ENCODE data around the gene MGMT. TPM values are rescaled to one million over a fixed set of nuclear protein-coding genes. Genes with fewer than 3 reads are reported as not detected.

MGMT gene
- total and polyA plus RNA-seq, 9 donors, result 4.5 to 53.3 (median 25.4) TPM

DNA sequence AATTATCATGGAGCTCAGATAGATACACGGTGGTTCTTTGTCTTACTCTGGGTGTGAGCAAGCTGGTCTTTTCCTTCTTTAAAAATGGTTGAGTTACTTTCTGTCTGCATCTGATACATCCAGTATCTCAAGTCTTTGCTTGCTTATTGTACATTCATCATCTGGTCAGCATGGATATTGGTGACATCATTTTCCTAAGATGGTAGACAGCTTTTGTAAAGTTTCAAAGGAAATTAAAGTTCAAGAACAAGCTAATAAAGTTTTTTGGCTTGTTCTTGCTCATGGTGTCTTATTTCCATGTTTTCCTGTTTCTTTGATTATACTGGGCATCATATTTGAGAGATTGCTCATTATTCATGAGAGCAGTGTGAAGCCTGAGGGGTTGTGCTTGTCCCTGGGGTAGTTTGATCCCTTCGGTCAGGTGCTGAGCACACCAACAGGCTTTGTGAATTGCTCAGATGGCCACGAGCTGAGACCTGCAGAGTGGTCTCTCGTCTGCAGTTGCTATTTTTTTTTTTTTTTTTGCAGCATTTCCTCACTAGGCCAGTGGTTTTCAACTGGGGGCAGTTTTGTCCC lies 38.5 kb downstream of the MGMT start:
- DNase-seq, result no peak
- TF ChIP-seq POLR2A (IDR thresholded peaks at IDR 0.05), result no peak
- no peak for TF ChIP-seq EP300 (IDR thresholded peaks at IDR 0.05)
- TF ChIP-seq, protein P1, sequence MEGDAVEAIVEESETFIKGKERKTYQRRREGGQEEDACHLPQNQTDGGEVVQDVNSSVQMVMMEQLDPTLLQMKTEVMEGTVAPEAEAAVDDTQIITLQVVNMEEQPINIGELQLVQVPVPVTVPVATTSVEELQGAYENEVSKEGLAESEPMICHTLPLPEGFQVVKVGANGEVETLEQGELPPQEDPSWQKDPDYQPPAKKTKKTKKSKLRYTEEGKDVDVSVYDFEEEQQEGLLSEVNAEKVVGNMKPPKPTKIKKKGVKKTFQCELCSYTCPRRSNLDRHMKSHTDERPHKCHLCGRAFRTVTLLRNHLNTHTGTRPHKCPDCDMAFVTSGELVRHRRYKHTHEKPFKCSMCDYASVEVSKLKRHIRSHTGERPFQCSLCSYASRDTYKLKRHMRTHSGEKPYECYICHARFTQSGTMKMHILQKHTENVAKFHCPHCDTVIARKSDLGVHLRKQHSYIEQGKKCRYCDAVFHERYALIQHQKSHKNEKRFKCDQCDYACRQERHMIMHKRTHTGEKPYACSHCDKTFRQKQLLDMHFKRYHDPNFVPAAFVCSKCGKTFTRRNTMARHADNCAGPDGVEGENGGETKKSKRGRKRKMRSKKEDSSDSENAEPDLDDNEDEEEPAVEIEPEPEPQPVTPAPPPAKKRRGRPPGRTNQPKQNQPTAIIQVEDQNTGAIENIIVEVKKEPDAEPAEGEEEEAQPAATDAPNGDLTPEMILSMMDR (IDR thresholded peaks at IDR 0.05), result no peak
- H3K9me3 ChIP-seq, result no peaks in the 10 kb centered on the region
- H3K4me3 ChIP-seq, result no peak overlapping the region
- peaks cover 2% of the 10 kb centered on the region for H3K4me1 ChIP-seq (ENCODE audit: insufficient read depth)
- no peak overlapping the region for H3K27ac ChIP-seq
- H3K36me3 ChIP-seq, result no peaks in the 10 kb centered on the region
- intact Hi-C loops (cut with DNase I), result no loop called here
- H3K27me3 ChIP-seq, result no peaks in the 10 kb centered on the region
- WGBS, 3 donors, result 60 to 71% (median 70%) methylated on average over 4 of the region's 4 CpGs

DNA sequence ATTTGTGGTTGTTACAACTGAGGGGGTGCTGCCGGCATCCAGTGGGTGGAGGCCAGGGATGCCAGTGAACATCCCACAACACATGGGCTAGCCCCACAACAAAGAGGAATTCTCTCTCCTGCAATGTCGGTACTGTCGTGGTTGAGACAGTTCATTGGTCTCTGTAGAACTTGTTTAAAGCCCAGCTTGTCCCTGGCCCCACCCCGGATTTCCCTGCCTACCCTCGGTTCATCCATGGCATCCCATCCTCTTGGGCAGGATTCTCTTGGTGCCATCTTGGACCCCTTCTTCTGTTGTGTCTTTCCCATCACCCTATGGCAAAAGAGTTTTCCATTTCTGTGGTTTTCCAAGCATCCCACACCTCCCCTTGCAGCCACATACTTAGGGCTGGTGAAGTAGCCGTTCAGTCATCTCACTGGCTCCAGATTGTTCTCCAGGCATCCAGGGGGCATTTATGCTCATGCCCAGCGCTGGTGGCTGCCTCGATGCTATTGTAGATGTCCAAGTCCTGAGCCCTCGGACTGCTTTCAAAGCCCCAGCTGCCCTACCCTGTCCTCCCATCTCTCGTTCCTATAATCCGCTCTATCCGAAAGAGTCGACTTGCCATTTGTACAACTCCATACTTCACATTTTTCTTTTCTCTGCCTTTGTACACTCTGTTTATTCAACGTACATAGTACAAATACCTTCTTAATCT lies 39.2 kb downstream of the MGMT start:
- intact Hi-C loops (cut with DNase I), result no loop called here
- Histone ChIP-seq H3K4me1 (ENCODE audit: insufficient read depth) (peaks cover 2% of the 10 kb centered on the region), H3K27me3 (no peaks in the 10 kb centered on the region), H3K9me3 (no peaks in the 10 kb centered on the region), H3K4me3 (no peak overlapping the region), H3K27ac (no peak overlapping the region), H3K36me3 (no peaks in the 10 kb centered on the region)
- 86 to 89% (median 88%) methylated on average over 14 of the region's 14 CpGs for WGBS, 3 donors
- TF ChIP-seq EP300 (IDR thresholded peaks at IDR 0.05) (no peak), POLR2A (IDR thresholded peaks at IDR 0.05) (no peak)
- no peak for DNase-seq

- no peaks in the 10 kb centered on the region for H3K36me3 ChIP-seq
- H3K4me3 ChIP-seq, result no peak overlapping the region
- no peaks in the 10 kb centered on the region for H3K27me3 ChIP-seq
- intact Hi-C loops (cut with DNase I), result no loop called here
- H3K27ac ChIP-seq, result no peak overlapping the region
- DNase-seq, result no peak
- no peaks in the 10 kb centered on the region for H3K9me3 ChIP-seq
- H3K4me1 ChIP-seq (ENCODE audit: insufficient read depth), result no peaks in the 10 kb centered on the region
- TF ChIP-seq, protein P1 (IDR thresholded peaks at IDR 0.05), result no peak
- no peak for TF ChIP-seq EP300 (IDR thresholded peaks at IDR 0.05)
- TF ChIP-seq POLR2A (IDR thresholded peaks at IDR 0.05), result no peak
- 86 to 95% (median 94%) methylated on average over 12 of the region's 12 CpGs for WGBS, 3 donors
These were observed 40.3 kb downstream of the MGMT start for GRCh38 chr10:129507216-129507889.

- H3K27me3 ChIP-seq, result no peaks in the 10 kb centered on the region
- H3K4me3 ChIP-seq, result no peak overlapping the region
- no peak for DNase-seq
- peaks cover 2% of the 10 kb centered on the region for H3K4me1 ChIP-seq (ENCODE audit: insufficient read depth)
- TF ChIP-seq, protein P1 (IDR thresholded peaks at IDR 0.05), result no peak
- TF ChIP-seq EP300 (IDR thresholded peaks at IDR 0.05) (no peak), POLR2A (IDR thresholded peaks at IDR 0.05) (no peak)
- H3K9me3 ChIP-seq, result no peaks in the 10 kb centered on the region
- no peaks in the 10 kb centered on the region for H3K36me3 ChIP-seq
- intact Hi-C loops (cut with DNase I), result no loop called here
- 94 to 97% (median 94%) methylated on average over 12 of the region's 12 CpGs for WGBS, 3 donors
- no peak overlapping the region for H3K27ac ChIP-seq
These were observed 42.1 kb downstream of the MGMT start for GRCh38 chr10:129509155-129509554.

DNA sequence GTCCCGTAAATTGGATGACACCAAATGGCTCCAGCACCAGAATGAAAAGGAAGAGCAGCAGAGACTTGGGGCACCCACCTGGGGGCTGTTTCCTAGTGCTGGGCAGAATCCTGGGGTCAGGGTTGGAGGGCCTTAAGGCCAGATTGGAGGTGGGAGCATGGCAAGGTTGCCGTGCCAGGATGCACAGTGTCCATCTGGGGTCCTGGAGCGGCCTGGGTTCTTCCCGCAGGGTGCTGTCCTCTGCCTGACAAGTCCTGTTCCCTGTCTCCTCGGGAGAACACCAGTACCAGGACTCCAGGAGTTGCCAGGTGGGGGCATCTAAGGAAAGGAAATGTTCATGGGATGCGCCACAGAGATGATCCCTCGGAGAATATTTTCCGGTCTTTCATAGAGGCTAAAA lies 42.8 kb downstream of the MGMT start:
- H3K27me3 ChIP-seq, result no peaks in the 10 kb centered on the region

More for the DNA sequence above, 42.8 kb downstream of the MGMT start:
- 73 to 80% (median 75%) methylated on average over 8 of the region's 8 CpGs for WGBS, 3 donors
- H3K4me1 ChIP-seq (ENCODE audit: insufficient read depth), result peaks cover 2% of the 10 kb centered on the region
- no peaks in the 10 kb centered on the region for H3K9me3 ChIP-seq
- H3K36me3 ChIP-seq, result no peaks in the 10 kb centered on the region
- TF ChIP-seq, protein P1 (IDR thresholded peaks at IDR 0.05), result no peak
- TF ChIP-seq POLR2A (IDR thresholded peaks at IDR 0.05) (no peak), EP300 (IDR thresholded peaks at IDR 0.05) (no peak)
- no peak for DNase-seq
- H3K27ac ChIP-seq, result no peak overlapping the region
- H3K4me3 ChIP-seq, result no peak overlapping the region
- intact Hi-C loops (cut with DNase I), result no loop called here

Data from ovary (tissue), 9 donors.